ENCODE measurements around the gene FBXO21.

GRCh38 chr12:117210266-117210918, 20.1 kb upstream of the FBXO21 start:
- TF ChIP-seq CTCF (conservative IDR thresholded peaks at IDR 0.05; ENCODE audit: low read depth, low read length) (no peak), POLR2A (IDR thresholded peaks at IDR 0.05; ENCODE audit: low read depth, low read length) (no peak), NFE2L2 (IDR thresholded peaks at IDR 0.05; ENCODE audit: low read depth, low read length) (no peak), RFX5 (IDR thresholded peaks at IDR 0.05; ENCODE audit: low read depth, low read length) (no peak), MAFK (IDR thresholded peaks at IDR 0.05; ENCODE audit: low read depth, low read length) (no peak), BHLHE40 (IDR thresholded peaks at IDR 0.05; ENCODE audit: low read depth, low read length) (no peak), MXI1 (IDR thresholded peaks at IDR 0.05; ENCODE audit: borderline replicate concordance, low read depth, low read length) (no peak), CHD1 (IDR thresholded peaks at IDR 0.05; ENCODE audit: low read depth, low read length) (no peak)
- TF ChIP-seq, protein P1, sequence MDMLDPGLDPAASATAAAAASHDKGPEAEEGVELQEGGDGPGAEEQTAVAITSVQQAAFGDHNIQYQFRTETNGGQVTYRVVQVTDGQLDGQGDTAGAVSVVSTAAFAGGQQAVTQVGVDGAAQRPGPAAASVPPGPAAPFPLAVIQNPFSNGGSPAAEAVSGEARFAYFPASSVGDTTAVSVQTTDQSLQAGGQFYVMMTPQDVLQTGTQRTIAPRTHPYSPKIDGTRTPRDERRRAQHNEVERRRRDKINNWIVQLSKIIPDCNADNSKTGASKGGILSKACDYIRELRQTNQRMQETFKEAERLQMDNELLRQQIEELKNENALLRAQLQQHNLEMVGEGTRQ (IDR thresholded peaks at IDR 0.05; ENCODE audit: low read depth, low read length) = no peak
- TF ChIP-seq, protein P2, sequence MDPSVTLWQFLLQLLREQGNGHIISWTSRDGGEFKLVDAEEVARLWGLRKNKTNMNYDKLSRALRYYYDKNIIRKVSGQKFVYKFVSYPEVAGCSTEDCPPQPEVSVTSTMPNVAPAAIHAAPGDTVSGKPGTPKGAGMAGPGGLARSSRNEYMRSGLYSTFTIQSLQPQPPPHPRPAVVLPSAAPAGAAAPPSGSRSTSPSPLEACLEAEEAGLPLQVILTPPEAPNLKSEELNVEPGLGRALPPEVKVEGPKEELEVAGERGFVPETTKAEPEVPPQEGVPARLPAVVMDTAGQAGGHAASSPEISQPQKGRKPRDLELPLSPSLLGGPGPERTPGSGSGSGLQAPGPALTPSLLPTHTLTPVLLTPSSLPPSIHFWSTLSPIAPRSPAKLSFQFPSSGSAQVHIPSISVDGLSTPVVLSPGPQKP (IDR thresholded peaks at IDR 0.05; ENCODE audit: borderline replicate concordance, low read depth, low read length) = no peak
